GM18502 (cell line): ENCODE data around the gene TRPM2.

Source experiments
- ATAC-seq: cut with Tn5 transposase; IDR thresholded peaks from one replicate; pipeline ENCODE4 v1.9.1; 2021; ENCODE audit warnings: mild to moderate bottlenecking; ENCODE audit not compliant: unreplicated experiment, poor library complexity

The TRPM2 gene

DNA sequence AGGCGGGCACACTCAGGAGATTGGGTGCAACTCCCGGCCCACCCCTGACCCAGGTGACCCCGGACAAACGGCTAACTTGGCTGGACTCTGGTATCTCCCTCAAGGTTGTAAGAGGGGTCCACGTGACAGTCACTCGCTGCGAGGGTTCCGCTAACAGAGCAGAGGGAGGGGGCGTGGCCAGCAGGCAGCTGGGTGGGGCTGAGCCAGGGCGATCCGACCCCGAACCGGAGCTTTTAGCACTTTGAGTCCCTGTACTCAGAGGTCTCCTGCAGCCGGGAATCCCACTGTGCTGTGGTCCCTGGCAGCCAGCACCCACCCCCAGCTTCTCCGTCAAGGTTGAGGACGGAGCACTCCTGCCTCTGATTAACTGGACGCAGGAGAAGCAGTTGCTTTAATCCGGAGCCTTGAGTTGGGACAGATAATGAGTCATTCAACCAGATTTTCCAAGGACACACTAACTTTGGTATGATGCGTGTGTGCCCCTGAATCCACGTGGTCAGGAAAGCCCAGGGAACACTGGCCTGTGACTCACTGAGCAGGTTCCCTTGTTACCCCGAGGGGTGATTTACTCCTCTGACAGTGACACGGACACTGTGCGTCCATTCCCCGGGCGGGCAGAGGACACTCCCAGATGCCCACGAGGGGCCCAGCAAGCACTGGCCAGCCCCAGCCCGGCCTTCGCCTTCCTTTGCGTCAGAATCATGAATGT is 16.8 kb downstream of the TRPM2 start:
- ATAC-seq, result no peak

DNA sequence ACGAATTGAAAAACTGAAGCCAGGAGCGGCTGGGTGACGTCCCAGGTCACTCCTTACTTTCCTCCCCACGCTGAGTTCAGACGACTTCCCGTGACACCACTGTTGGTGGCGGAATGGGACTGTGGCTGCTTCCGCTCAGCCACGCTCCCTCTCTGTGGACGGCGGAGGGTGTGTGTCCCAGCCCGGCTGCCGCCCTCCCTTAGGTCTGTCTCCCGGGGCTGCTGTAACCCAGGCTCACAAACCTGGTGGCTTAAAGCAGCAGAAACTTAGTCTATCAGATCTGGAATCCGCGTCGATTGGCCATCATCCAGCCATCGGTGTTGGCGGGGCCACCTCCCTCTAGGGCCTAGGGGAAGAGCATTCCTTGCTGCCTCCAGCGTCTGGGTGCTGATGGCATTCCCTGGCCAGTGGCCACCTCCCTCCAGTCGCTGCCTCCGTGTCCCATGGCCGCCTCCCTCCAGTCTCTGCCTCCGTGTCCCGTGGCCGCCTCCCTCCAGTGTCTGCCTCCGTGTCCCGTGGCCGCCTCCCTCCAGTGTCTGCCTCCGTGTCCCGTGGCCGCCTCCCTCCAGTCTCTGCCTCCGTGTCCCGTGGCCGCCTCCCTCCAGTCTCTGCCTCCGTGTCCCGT is 17.5 kb downstream of the TRPM2 start:
- ATAC-seq, result no peak

DNA sequence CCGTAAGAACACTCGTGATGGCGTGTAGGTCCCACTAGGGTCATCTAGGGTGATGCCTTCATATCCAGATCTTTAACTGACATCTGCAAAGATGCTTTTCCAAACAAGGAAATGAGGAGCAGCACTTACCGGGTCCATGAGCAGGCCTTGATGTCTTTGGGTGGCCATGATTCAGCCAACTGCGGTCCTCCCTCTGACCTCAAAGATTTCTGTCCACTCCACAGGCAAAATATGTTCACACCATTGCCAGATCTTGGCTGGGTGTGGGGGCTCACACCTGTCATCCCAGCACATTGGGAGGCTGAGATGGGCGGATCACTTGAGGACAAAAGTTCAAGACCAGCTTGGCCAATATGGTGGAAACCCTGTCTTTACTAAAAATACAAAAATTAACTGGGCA is 18.2 kb downstream of the TRPM2 start:
- ATAC-seq, result no peak

DNA sequence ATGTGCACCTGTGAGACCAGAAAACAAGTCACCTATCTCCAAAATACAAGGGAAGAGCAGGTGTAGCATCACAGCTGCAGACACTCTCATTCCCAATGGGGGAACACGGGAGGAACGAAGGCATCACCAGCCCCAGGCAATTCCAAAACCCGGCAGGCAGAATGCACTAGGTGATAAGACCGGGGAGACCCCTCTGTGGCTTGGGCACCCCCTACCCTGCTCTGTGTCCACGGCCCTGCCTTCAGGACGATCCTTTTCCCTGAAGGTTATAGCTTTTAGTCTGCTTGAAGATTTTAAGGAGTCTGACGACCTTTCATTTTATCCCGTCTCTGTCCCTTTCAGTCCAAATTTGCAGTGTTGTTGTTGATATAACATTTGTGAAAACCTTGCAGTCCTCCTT is 19.2 kb downstream of the TRPM2 start:
- no peak for ATAC-seq

DNA sequence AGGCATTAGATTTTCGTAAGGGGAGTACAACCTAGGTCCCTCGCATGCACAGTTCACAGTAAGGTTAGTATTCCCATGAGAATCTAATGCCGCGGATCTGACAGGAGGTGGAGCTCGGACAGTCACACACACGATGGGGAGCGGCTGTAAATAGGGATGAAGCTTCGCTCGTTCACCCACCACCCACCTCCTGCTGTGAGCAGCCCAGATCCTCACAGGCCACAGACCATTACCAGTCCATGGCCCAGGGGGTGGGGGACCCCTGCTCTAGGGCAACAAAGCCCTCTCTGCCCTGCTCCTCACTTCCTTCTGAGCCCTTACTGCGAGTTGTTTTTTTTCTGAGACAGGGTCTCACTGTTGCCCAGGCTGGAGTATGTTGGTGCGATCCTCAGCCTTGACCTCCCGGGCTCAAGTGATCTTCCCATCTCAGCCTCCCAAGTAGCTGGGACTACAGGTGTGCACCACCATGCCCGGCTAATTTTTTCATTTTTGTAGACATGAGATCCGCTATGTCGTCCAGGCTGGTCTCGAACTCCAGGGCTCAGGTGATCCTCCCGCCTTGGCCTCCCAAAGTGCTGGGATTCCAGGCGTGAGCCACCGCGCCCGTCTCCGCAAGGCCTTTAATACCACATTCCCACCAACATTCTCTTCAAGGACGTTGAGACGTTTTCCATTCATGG is 21.3 kb downstream of the TRPM2 start:
- no peak for ATAC-seq

DNA sequence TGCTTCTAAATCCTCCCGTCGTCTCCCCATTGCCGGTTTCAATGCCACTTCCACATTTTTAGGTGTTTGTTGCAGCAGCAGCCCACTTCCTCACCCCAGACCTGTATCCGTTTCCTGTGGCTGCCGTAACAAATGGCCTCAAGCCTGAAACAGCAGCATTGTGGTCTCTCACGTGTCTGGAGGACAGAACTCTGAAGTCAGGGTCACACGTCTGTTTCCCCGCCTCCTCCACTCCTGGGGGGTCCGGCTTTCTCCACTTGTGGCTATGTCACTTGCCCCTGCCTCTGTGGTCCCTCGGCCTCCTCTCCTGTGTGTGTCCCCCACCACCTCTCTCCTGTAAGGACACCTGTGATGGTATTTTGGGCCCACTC is 21.8 kb downstream of the TRPM2 start:
- ATAC-seq, result no peak

DNA sequence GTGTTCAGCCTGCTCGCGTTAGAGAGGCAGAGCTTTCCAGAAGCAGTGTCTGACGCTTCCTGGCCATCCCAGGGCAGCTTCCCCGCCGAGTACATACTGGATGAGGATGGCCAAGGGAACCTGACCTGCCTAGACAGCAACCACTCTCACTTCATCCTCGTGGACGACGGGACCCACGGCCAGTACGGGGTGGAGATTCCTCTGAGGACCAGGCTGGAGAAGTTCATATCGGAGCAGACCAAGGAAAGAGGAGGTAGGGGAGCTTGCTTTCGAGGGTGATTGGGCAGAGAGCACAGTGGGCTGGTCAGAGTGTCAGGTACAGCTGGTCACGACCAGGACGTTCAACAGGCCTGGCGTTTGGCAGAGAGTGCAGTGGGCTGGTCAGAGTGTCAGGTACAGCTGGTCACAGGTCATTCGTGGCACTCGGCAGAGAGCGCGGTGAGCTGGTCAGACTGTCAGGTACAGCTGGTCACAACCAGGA is 22.4 kb downstream of the TRPM2 start:
- ATAC-seq, result no peak

DNA sequence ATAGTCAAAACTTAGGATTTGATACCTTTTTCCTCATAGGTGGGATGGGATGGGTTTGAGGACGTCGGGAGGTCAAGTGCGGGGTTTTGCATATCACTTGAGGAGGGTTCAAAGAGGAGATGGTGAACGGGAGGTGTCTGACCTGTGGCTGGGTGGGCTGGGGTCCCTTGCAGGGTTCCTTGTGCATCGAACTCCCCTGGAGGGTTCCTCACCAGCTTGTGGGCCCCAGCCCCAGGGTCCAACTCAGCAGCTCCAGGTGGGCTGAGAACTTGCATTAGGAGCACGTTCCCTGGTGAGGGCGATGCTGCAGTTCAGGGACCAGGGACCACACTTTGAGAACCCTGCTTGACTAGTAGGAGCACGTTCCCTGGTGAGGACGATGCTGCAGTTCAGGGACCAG is 23.2 kb downstream of the TRPM2 start:
- ATAC-seq, result no peak

DNA sequence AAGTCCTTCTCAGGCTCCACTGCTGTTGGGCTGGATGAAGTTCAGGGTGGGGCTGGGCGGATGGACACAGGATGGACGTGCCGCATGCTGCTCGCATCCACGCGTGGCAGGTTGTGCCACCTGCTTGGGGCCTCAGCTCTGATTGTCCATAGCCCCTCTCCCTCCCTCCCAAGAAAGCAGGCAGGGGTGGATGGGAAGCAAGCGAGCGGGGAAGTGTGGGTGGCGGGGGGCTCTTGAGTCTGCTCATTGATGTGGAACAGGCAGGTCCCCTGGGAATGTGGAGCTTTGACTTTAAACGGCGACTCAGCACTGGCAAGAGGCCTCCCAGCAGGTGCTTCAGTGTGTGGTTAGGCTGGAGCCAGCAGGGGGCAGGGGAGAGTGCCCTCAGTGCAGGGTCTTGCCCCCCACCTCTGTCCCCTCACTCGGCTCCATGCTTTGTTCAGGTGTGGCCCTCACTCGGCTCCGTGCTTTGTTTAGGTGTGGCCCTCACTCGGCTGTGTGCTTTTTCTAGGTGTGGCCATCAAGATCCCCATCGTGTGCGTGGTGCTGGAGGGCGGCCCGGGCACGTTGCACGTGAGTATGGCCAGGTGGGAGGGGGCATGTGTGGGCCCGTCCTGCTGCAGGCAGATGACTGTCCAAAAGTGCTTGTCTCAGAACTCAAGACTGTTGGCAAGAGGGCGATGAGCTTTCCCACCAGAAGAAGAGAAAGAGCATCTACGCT is 23.9 kb downstream of the TRPM2 start:
- ATAC-seq, result no peak

DNA sequence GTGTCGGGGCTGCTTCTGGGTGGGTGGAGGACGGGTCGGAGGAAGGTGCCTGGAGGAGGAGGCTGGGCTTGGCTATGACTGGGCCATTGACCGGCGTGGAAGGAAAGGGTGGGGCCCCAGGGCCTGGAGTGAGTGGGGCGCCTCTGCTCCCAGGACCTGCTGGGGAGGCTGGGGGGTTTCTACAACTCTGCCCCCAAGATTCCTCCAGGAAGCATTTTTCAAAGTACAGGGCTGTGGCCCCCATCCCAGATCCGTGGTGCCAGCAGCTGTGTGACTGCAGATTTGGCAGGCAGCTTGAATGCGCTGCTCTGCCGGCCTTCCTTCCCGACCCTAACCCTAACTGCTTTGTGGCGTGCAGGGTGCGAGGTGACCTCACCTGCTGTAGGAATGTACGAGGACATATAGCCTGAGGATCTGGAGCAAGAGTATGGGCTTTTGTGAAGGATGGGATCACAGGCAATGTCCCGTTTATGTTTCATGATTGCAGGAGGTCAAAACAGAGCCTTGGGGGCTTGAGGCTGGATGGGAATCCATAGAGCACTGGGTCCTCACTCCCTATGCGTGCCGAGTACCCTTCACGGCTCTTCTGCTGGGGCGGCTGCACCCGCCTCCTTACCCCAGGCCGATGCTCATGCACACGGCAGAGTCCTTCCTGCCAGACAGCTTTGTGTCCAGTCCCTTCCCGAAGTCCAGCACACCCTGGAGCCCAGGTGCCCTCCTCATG is 24.7 kb downstream of the TRPM2 start:
- no peak for ATAC-seq

DNA sequence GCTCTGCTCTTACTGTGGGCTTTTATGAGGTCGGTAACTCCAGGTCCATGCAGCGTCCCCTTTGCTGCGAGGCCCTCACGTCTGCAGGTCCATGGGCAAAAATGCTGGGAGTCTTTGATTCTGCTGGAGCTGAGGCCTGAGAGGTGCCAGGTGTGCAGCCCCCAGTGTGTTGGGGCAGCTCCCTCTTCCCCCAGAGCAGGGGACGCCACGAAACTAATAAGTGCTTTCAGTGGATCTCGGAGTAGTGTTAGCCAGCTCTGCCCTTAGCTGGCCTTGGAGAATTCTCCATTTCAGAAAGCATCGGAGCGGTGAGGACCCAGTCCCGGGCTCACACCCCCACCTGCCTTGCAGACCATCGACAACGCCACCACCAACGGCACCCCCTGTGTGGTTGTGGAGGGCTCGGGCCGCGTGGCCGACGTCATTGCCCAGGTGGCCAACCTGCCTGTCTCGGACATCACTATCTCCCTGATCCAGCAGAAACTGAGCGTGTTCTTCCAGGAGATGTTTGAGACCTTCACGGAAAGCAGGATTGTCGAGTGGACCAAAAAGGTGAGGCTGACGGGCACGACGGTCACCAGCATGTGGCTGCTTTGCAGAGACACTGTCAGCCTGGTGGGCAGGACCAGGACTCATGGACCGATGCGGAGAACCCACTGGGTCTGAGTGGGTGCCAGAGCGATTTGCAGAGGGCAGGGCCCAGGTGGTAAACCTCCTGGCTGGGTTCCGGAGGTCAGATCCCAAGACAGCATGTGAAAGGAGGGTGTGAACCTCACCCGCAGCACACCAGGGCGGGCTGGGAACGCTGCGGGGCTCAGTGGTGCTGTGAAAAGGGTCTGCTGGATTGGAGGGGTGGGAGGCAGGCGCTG is 25.5 kb downstream of the TRPM2 start:
- no peak for ATAC-seq

DNA sequence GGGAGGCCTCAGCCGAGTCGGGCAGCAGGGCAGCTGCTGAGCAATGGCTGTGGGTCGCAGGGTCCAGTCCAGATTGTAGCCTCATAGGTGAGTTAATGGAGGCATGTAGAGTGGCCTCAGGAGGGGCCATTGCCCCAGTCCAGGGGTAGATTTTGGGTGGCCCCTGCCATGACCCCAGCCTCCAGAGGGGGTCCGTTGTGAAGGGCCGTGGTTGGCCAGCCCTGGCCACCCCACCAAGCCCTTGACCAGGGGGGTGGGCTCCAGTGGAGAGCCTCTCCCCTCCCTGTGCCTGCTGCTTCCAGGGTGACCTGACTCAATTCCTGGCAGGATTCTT is 26.1 kb downstream of the TRPM2 start:
- no peak for ATAC-seq

DNA sequence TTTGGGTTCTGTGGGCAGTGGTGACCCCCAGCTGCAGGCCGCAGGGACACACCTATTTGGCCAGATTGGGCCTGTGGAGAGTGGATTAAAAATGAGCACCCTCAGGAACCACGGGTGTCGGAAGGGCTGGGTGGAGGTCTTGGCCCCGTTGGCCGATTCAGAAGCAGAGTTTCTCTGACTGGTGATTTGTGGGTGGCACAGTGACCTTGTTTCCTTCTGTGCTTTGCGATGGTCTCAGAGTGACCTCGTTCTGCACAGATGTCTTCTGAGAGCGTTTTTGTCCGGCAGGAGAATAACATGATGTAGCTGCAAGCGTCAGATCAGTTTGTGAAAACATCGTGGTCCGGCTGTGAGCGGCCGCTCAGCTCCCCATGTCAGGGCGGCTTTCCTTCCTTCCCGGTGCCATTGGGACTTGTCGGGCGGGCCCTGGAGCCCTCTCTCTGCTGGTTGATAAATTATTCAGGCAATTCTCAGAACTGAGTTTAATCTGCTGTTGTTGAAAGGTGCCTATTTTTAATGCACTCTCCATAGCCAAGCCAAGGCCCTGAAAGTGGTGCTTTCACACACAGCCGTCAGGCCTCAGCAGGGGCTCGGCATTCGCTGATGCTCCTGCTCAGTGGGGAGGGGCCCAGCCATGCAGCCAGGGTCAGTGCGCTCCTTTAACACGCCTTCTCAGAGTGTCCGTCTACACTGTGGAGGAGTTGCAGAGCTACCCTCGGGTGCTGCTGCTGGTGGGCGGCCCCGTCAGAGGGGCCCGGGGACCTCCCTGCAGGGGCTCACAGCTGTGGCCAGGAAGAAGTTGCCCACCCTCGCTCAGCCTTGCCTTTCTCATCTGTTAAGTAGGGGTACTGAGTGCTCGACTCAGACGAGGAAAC is 26.8 kb downstream of the TRPM2 start:
- no peak for ATAC-seq

DNA sequence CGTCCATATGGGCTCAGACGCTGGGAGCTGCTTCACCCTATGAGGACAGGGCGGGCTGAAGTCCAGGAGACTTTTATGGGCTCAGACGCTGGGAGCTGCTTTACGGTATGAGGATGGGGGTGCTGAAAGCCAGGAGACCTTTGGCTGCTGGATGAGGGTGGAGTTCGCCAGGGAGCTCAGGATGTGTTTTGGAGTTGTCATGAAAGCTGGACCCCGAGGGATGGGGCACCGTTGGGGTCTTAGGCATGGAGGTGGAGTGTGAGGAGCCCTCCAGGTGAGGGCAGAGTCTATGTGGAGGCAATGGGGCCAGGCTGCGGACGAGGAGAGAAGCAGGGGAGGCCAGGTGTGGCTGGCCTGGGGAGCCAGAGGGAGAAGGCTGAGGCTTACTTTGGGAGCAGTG is 27.5 kb downstream of the TRPM2 start:
- no peak for ATAC-seq

DNA sequence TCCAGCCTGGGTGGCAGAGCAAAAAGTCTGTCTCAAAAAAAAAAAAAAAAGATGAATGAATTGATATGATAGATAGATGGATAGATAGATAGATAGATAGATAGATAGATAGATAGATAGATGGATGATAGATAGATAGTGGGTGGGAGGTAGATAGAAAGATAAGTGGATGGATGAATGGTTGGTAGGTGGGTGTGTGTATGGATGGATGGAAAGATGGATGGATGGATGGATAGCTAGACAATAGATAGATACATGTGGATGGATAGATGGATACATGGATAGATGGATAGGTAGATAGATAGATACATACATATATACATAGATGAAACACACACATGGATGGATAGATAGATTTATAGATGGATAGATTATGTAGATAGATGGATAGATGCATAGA is 28.5 kb downstream of the TRPM2 start:
- no peak for ATAC-seq

DNA sequence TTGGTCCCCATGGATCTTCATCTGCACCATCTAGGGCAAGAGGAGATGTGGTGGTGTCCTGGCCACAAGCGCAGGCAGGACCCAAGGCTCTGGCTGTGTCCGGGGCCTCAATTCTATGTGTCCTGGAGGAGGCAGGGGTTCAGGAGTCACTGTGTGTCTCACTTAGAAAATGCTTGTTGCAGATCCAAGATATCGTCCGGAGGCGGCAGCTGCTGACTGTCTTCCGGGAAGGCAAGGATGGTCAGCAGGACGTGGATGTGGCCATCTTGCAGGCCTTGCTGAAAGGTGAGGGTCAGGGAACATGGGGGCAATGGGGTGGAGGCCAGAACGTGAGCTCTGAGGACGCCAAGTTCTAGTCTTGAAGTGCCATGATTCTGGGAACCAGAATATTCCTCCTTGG is 29.1 kb downstream of the TRPM2 start:
- ATAC-seq, result no peak

DNA sequence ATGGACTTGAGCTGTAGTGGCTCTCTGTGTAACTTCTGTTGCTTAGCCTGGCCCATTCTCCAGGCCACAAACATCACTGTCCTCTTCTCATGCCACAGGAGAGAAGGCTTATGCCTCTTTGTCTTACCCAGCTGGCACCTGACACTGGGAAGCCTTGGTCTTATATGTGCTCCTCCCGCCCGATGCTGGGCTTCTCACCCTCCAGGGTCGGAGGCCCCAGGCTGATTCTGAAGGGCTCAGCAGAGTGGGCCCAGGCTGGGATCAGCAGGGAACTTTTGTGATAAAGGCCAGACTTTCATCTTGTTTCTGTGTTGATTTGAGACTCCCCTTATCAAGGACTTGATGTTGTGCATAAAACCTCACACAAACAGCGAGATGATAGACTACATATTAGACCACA is 29.8 kb downstream of the TRPM2 start:
- ATAC-seq, result no peak

DNA sequence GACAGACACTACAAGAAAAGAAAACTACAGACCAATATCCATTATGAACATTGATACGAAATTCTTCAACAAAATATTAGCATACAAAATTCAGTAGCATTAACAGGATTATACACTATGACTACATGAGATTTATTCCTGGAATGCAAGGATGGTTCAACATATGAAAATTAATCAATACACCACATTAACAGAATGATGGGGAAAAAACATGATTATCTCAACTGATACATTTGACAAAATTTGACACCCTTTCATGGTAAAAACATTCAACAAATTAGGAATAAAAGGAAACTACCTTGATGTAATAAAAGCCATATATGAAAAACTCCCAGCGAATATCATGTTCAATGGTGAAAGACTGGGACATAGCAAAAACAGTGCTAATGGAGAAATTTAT is 31.5 kb downstream of the TRPM2 start:
- ATAC-seq, result no peak

DNA sequence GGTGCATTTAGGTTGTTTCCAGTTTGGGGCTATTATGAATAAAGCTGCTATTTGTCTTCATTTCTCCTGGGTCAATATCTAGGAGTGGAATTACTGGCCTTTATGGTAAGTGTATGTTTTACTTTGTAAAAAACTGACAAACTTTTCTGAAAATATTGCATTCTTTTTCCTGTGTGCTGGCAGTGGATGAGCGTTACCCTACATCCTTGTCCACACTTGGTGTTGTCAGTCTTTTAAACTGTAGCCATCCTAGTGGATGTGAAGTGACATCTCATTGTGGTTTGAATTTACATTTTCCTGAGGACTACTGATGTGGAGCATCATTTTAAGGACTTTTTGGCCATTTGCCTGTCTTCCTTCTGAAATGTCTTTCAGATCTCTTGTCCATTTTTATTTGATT is 35.9 kb downstream of the TRPM2 start:
- ATAC-seq, result no peak
